ENCODE measurements around the gene NAALADL1.

Gene NAALADL1

GRCh38 chr11:65058419-65059054 is at the start of gene NAALADL1:
Gene NAALADL1, minus strand, starts transcription at chr11:65058553. Its CDS starts 32 bp downstream, at chr11:65058521.
- Histone ChIP-seq H3K27me3 (replicated peaks; ENCODE audit: control insufficient read depth, insufficient read depth, low read length) (no peaks in the 10 kb centered on the region), H3K4me3 (replicated peaks; ENCODE audit: low read depth, low read length) (no peak within 1 kb of the TSS), H3K36me3 (ENCODE audit: control insufficient read depth, insufficient read depth, low read length) (no peaks in the 10 kb centered on the region)
- no peak for TF ChIP-seq CTCF (IDR thresholded peaks at IDR 0.05; ENCODE audit: insufficient read depth, low read length, poor library complexity, severe bottlenecking)
- DNase-seq (ENCODE audit: extremely low read depth, insufficient read length): no peak

GRCh38 chr11:65107751-65108468 is 49.6 kb upstream of the NAALADL1 start:
- no peaks in the 10 kb centered on the region for H3K27me3 ChIP-seq (replicated peaks; ENCODE audit: control insufficient read depth, insufficient read depth, low read length)
- H3K4me3 ChIP-seq (replicated peaks; ENCODE audit: low read depth, low read length): no peak overlapping the region
- TF ChIP-seq CTCF (IDR thresholded peaks at IDR 0.05; ENCODE audit: insufficient read depth, low read length, poor library complexity, severe bottlenecking): no peak
- peaks cover 6% of the 10 kb centered on the region for H3K36me3 ChIP-seq (ENCODE audit: control insufficient read depth, insufficient read depth, low read length)
- DNase-seq (ENCODE audit: extremely low read depth, insufficient read length): no peak

GRCh38 chr11:65107078-65107477 is 48.7 kb upstream of the NAALADL1 start:
- no peak for TF ChIP-seq CTCF (IDR thresholded peaks at IDR 0.05; ENCODE audit: insufficient read depth, low read length, poor library complexity, severe bottlenecking)
- no peak for DNase-seq (ENCODE audit: extremely low read depth, insufficient read length)
- Histone ChIP-seq H3K27me3 (replicated peaks; ENCODE audit: control insufficient read depth, insufficient read depth, low read length) (no peaks in the 10 kb centered on the region), H3K36me3 (ENCODE audit: control insufficient read depth, insufficient read depth, low read length) (peaks cover 6% of the 10 kb centered on the region), H3K4me3 (replicated peaks; ENCODE audit: low read depth, low read length) (no peak overlapping the region)

GRCh38 chr11:65104628-65105027 is 46.3 kb upstream of the NAALADL1 start:
- Histone ChIP-seq H3K4me3 (replicated peaks; ENCODE audit: low read depth, low read length) (no peak overlapping the region), H3K36me3 (ENCODE audit: control insufficient read depth, insufficient read depth, low read length) (peaks cover 6% of the 10 kb centered on the region), H3K27me3 (replicated peaks; ENCODE audit: control insufficient read depth, insufficient read depth, low read length) (no peaks in the 10 kb centered on the region)
- no peak for DNase-seq (ENCODE audit: extremely low read depth, insufficient read length)
- TF ChIP-seq CTCF (IDR thresholded peaks at IDR 0.05; ENCODE audit: insufficient read depth, low read length, poor library complexity, severe bottlenecking): no peak

GRCh38 chr11:65103476-65103875 is 45.1 kb upstream of the NAALADL1 start:
- no peaks in the 10 kb centered on the region for H3K27me3 ChIP-seq (replicated peaks; ENCODE audit: control insufficient read depth, insufficient read depth, low read length)
- peaks cover 3% of the 10 kb centered on the region for H3K36me3 ChIP-seq (ENCODE audit: control insufficient read depth, insufficient read depth, low read length)
- TF ChIP-seq CTCF (IDR thresholded peaks at IDR 0.05; ENCODE audit: insufficient read depth, low read length, poor library complexity, severe bottlenecking): no peak
- no peak overlapping the region for H3K4me3 ChIP-seq (replicated peaks; ENCODE audit: low read depth, low read length)
- no peak for DNase-seq (ENCODE audit: extremely low read depth, insufficient read length)
